Measurements from ENCODE around the gene CGB8.

GRCh38 chr19:49065905-49066512, 17.1 kb upstream of the CGB8 start:
- TF ChIP-seq ARNT (IDR thresholded peaks at IDR 0.05) (no peak), NFRKB (IDR thresholded peaks at IDR 0.05) (no peak), FOXM1 (IDR thresholded peaks at IDR 0.05; ENCODE audit: borderline replicate concordance) (no peak), TARDBP (IDR thresholded peaks at IDR 0.05) (no peak), BHLHE40 (IDR thresholded peaks at IDR 0.05; ENCODE audit: borderline replicate concordance) (no peak)

All from HEK293T (cell line).